Panc1 (cell line): ENCODE measurements around the gene GDF10. TPM values are rescaled to one million over a fixed set of nuclear protein-coding genes. Genes with fewer than 3 reads are reported as not detected.

ENCODE experiments used
- ATAC-seq: fragments of 200-7000 bp; cut with Tn5 transposase; 2 replicates; pipeline ENCODE4 v1.9.1; 2020; ENCODE audit warnings: mild to moderate bottlenecking, moderate library complexity
- BruUV-seq: library from RNA; stranded (reverse); fragments of 400-500 nt; replicated peaks from 2 replicates; lab custom pipeline; 2021; lab: Mats Ljungman, UMichigan
- CTCF ChIA-PET: fragments of 300-600 bp; sonication (Branson Sonifier 250); formaldehyde crosslinking; loops from one replicate; lab custom pipeline; 2022; ENCODE audit warnings: antibody characterized with exemption; lab: Charles Lee
- POLR2A ChIA-PET: fragments of 300-600 bp; sonication (Branson Sonifier 250); formaldehyde crosslinking; loops from one replicate; lab custom pipeline; 2022; ENCODE audit warnings: antibody characterized with exemption; lab: Charles Lee
- DNase-seq: peaks from one replicate; pipeline ENCODE4 v3.0.0-alpha.2; 2010; ENCODE audit warnings: low read depth, low spot score
- H3K27ac ChIP-seq: 2 replicates; pipeline ENCODE4 v1.5.1; 2011; ENCODE audit warnings: mild to moderate bottlenecking, low read length, inconsistent platforms
- H3K27me3 ChIP-seq: fragments of 200-500 bp; sonication (Bioruptor generic); 2 replicates; pipeline ENCODE4 v1.6.0; 2014; ENCODE audit warnings: low read length, inconsistent platforms; ENCODE audit not compliant: control insufficient read depth, insufficient read depth
- H3K36me3 ChIP-seq: fragments of 200-500 bp; sonication (Bioruptor generic); 2 replicates; pipeline ENCODE4 v1.5.1; 2014; ENCODE audit warnings: inconsistent platforms, mild to moderate bottlenecking, low read length, moderate library complexity; ENCODE audit not compliant: control insufficient read depth, insufficient read depth
- H3K4me1 ChIP-seq: 2 replicates; pipeline ENCODE4 v1.5.1; 2011; ENCODE audit warnings: inconsistent platforms, mild to moderate bottlenecking, low read length, moderate library complexity; ENCODE audit not compliant: control insufficient read depth, insufficient read depth
- H3K4me3 ChIP-seq, 2 experiments: 2 replicates each; pipeline ENCODE4 v1.5.1; 2011 to 2012; ENCODE audit warnings: low read depth in 2 of 2, low read length in 2 of 2, mild to moderate bottlenecking in 2 of 2, inconsistent platforms in 1 of 2, moderate library complexity in 1 of 2
- H3K9me3 ChIP-seq: fragments of 200-500 bp; sonication (Bioruptor generic); 2 replicates; pipeline ENCODE4 v1.5.1; 2014; ENCODE audit warnings: low read depth, mild to moderate bottlenecking, inconsistent platforms, low read length, moderate library complexity; ENCODE audit not compliant: control insufficient read depth, insufficient read depth
- CTCF ChIP-seq: fragments of 450-650 bp; IDR thresholded peaks from 2 replicates; pipeline ENCODE4 v1.5.1; 2017; ENCODE audit warnings: mild to moderate bottlenecking
- POLR2AphosphoS5 ChIP-seq: IDR thresholded peaks from 2 replicates; pipeline ENCODE4 v1.6.1; 2012; ENCODE audit warnings: mild to moderate bottlenecking, low read depth, low read length, moderate library complexity
- REST ChIP-seq, 2 experiments: IDR thresholded peaks; 2 replicates each; pipeline ENCODE4 v1.6.1; 2011 to 2012; ENCODE audit warnings: low read depth in 2 of 2, control low read depth in 1 of 2, low read length in 1 of 2, mild to moderate bottlenecking in 1 of 2, moderate library complexity in 1 of 2; ENCODE audit not compliant: insufficient read depth in 1 of 2
- SIN3A ChIP-seq: IDR thresholded peaks from 2 replicates; pipeline ENCODE4 v1.6.1; 2012; ENCODE audit warnings: low read depth, mild to moderate bottlenecking, low read length, moderate library complexity, borderline replicate concordance; ENCODE audit not compliant: insufficient read depth
- TCF7L2 ChIP-seq: IDR thresholded peaks from 2 replicates; pipeline ENCODE4 v1.6.1; 2011; ENCODE audit warnings: mild to moderate bottlenecking, low read depth, low read length, inconsistent platforms
- in situ Hi-C: cut with HindIII; loops from 2 replicates; pipeline ENCODE4 v1.10.0; 2016; ENCODE audit warnings: low sequenced_read_pairs, low pct_unique_long_range_greater_than_20kb
- intact Hi-C: fragments of 100-400 bp; cut with micrococcal nuclease; formaldehyde crosslinking; loops from one replicate; pipeline ENCODE4 v1.10.0; 2022; ENCODE audit not compliant: unreplicated experiment
- total RNA-seq: library from RNA; stranded (reverse); gene quantifications from one replicate; pipeline ENCODE4 v1.2.1, GENCODE V29; 2021; ENCODE audit not compliant: unreplicated experiment

GDF10 gene
- total RNA-seq, 1 experiment from 2014 or later, result 1.2 TPM

- Histone ChIP-seq H3K9me3 (no peaks in the 10 kb centered on the region), H3K4me3 (no peak overlapping the region), H3K27ac (no peak overlapping the region), H3K27me3 (peaks cover 5% of the 10 kb centered on the region), H3K36me3 (no peaks in the 10 kb centered on the region), H3K4me1 (no peaks in the 10 kb centered on the region; the same call in 1 of the 2 replicates)
- intact Hi-C loops (no loop called here), in situ Hi-C loops (no loop called here)
- ATAC-seq (no peak), DNase-seq (no peak)
- POLR2A ChIA-PET, result no interaction called here
- CTCF ChIA-PET, result no interaction called here
- BruUV-seq, result no TSS peak
- TF ChIP-seq CTCF (peak; percentile 70), TCF7L2 (no peak)
Observed at GRCh38 chr10:47309408-47310089, 9.6 kb downstream of the GDF10 start.

GRCh38 chr10:47310090-47310505 is 10.1 kb downstream of the GDF10 start:
- POLR2A ChIA-PET, result no interaction called here
- H3K4me1 ChIP-seq, result no peaks in the 10 kb centered on the region; the same call in 1 of the 2 replicates
- DNase-seq (no peak), ATAC-seq (no peak)
- H3K4me3 ChIP-seq, result no peak overlapping the region
- H3K36me3 ChIP-seq, result no peaks in the 10 kb centered on the region
- in situ Hi-C loops (no loop called here), intact Hi-C loops (no loop called here)
- H3K27me3 ChIP-seq, result peaks cover 5% of the 10 kb centered on the region
- no peak overlapping the region for H3K27ac ChIP-seq
- CTCF ChIA-PET, result interaction anchor here (0.6 kb wide), 1 partner anchor 187 kb away, joined by 3 read pairs; no protein-coding TSS in a partner anchor
- no TSS peak for BruUV-seq
- TF ChIP-seq POLR2AphosphoS5 (no peak), CTCF (no peak), SIN3A (no peak), TCF7L2 (no peak), REST (IDR thresholded peaks at IDR 0.05; ENCODE audit: insufficient read depth in 1 of 2, low read depth in 2 of 2, low read length in 1 of 2) (no peak)
- no peaks in the 10 kb centered on the region for H3K9me3 ChIP-seq
